ENCODE results near the gene GPR146. TPM values are rescaled to one million over a fixed set of nuclear protein-coding genes. Genes with fewer than 3 reads are reported as not detected.

GPR146 gene
- total RNA-seq, 4 donors from 2014 or later: 29.6 to 89.8 (median 56.9) TPM

Small RNA genes lying within 50 kb of the gene (small RNA-seq; reads per million reads assigned to genes)
- gene MIR339: 4.5 reads per million, percentile 74 among the genes with 10 or more reads in this experiment

Other genes with a start within 250 kb of the GPR146 start
- 100 to 1,000 TPM; 124 to 245 (median 174) TPM for gene SUN1, start 212.1 kb upstream of the GPR146 start, total RNA-seq
- 10 to 100 TPM; 18.7 to 28.5 (median 23.5) TPM for gene GET4, start 168.0 kb upstream of the GPR146 start, total RNA-seq
- 10 to 100 TPM in 3 of 4 donors, 1 to 10 TPM in 1; 6.7 to 21.7 (median 14.4) TPM for gene ADAP1, start 89.9 kb upstream of the GPR146 start, total RNA-seq
- gene COX19, start 69.0 kb upstream of the GPR146 start, total RNA-seq: 10 to 100 TPM in 2 of 4 donors, 1 to 10 TPM in 2; 8.1 to 16.9 (median 10.0) TPM
- not detected for gene CYP2W1, start 61.4 kb upstream of the GPR146 start, total RNA-seq
- gene GPER1, start 43.6 kb downstream of the GPR146 start, total RNA-seq: 10 to 100 TPM in 1 of 4 donors, 1 to 10 TPM in 3; 3.2 to 18.9 (median 4.1) TPM
- 10 to 100 TPM; 17.3 to 77.5 (median 28.4) TPM for gene ZFAND2A, start 115.7 kb downstream of the GPR146 start, total RNA-seq
- gene UNCX, start 188.3 kb downstream of the GPR146 start, total RNA-seq: not detected